Measurements from ENCODE around the gene SYDE1.
"Not testable (repeated sequence)": the region's sequence is repeated elsewhere in the genome, so short reads cannot be mapped to it uniquely, and the experiment has no call there.

The SYDE1 gene

GRCh38 chr19:15107061-15108010, at the start of gene SYDE1:
TSS of gene SYDE1 (plus strand) at chr19:15107401. CDS start at chr19:15107434, 33 bp downstream.
- DNase-seq, result peak; percentile 87

- DNase-seq, result no peak
Observed at GRCh38 chr19:15062036-15062435, 45.2 kb upstream of the SYDE1 start.

GRCh38 chr19:15070386-15070785, 36.8 kb upstream of the SYDE1 start:
- not testable (repeated sequence) for DNase-seq

- DNase-seq, result no peak
Observed at GRCh38 chr19:15072930-15073647, 34.1 kb upstream of the SYDE1 start.

GRCh38 chr19:15074371-15074770, 32.8 kb upstream of the SYDE1 start:
- no peak for DNase-seq

GRCh38 chr19:15075806-15076205, 31.4 kb upstream of the SYDE1 start:
- no peak for DNase-seq

- DNase-seq, result not testable (repeated sequence)
Observed at GRCh38 chr19:15080002-15080401, 27.2 kb upstream of the SYDE1 start.

GRCh38 chr19:15081911-15082310, 25.3 kb upstream of the SYDE1 start, which contains the start of gene OR1I1:
TSS of gene OR1I1 (plus strand) at chr19:15082211. CDS start at chr19:15087066, 4,855 bp downstream.
- no peak for DNase-seq

- DNase-seq, result no peak
Observed at GRCh38 chr19:15087182-15087581, 20.0 kb upstream of the SYDE1 start.

GRCh38 chr19:15091918-15092753, 15.1 kb upstream of the SYDE1 start:
- DNase-seq, result no peak

- no peak for DNase-seq
Observed at GRCh38 chr19:15093001-15093400, 14.2 kb upstream of the SYDE1 start.

- DNase-seq, result no peak
Observed at GRCh38 chr19:15096223-15096622, 11.0 kb upstream of the SYDE1 start.

GRCh38 chr19:15097980-15098379, 9.2 kb upstream of the SYDE1 start:
- DNase-seq, result not testable (repeated sequence)

- DNase-seq, result no peak
Observed at GRCh38 chr19:15098460-15098859, 8.7 kb upstream of the SYDE1 start.

GRCh38 chr19:15099017-15099582, 8.1 kb upstream of the SYDE1 start:
- DNase-seq, result no peak

- no peak for DNase-seq
Observed at GRCh38 chr19:15101479-15102082, 5.6 kb upstream of the SYDE1 start.

- DNase-seq, result no peak
Observed at GRCh38 chr19:15104003-15104402, 3.2 kb upstream of the SYDE1 start.

GRCh38 chr19:15104411-15104810, 2.8 kb upstream of the SYDE1 start:
- no peak for DNase-seq

GRCh38 chr19:15105044-15105443, 2.2 kb upstream of the SYDE1 start:
- DNase-seq, result no peak

- no peak for DNase-seq
Observed at GRCh38 chr19:15108145-15108844, 1.1 kb downstream of the SYDE1 start.
